ENCODE data around the gene KRTAP9-2.
"Not testable (repeated sequence)": the region's sequence is repeated elsewhere in the genome, so short reads cannot be mapped to it uniquely, and the experiment has no call there.

The KRTAP9-2 gene

GRCh38 chr17:41226598-41227095 is at the start of gene KRTAP9-2:
TSS of gene KRTAP9-2 (plus strand) at chr17:41226648. CDS start at chr17:41226655, 7 bp downstream.
- not testable (repeated sequence) for H3K9ac ChIP-seq (ENCODE audit: low read depth, low read length, poor library complexity, severe bottlenecking); H2AFZ ChIP-seq (ENCODE audit: low read length); H3K4me2 ChIP-seq (ENCODE audit: low read depth, low read length, poor library complexity, severe bottlenecking); H3F3A ChIP-seq (ENCODE audit: low read depth); H3K4me1 ChIP-seq (ENCODE audit: insufficient read depth, low read length, poor library complexity, severe bottlenecking); H3K79me2 ChIP-seq (ENCODE audit: insufficient read depth, low read length); H3K27me3 ChIP-seq (ENCODE audit: insufficient read depth, low read length, poor library complexity, severe bottlenecking); H3K9me3 ChIP-seq (ENCODE audit: insufficient read depth, low read depth, low read length); H3K4me3 ChIP-seq (ENCODE audit: low read length, poor library complexity, severe bottlenecking); H3K9me2 ChIP-seq (replicated peaks; ENCODE audit: low read depth, low read length); H3K36me3 ChIP-seq (ENCODE audit: insufficient read depth, low read length); H4K20me1 ChIP-seq (ENCODE audit: insufficient read depth, low read length, poor library complexity, severe bottlenecking)

- H3K9me3 ChIP-seq (ENCODE audit: insufficient read depth, low read depth, low read length): no peaks in the 10 kb centered on the region
- H3K27me3 ChIP-seq (ENCODE audit: insufficient read depth, low read length, poor library complexity, severe bottlenecking): no peaks in the 10 kb centered on the region
- no peaks in the 10 kb centered on the region for H3K9me2 ChIP-seq (replicated peaks; ENCODE audit: low read depth, low read length)
- H4K20me1 ChIP-seq (ENCODE audit: insufficient read depth, low read length, poor library complexity, severe bottlenecking): no peaks in the 10 kb centered on the region
- H3K9ac ChIP-seq (ENCODE audit: low read depth, low read length, poor library complexity, severe bottlenecking): no peak overlapping the region
- no peak for TF ChIP-seq EZH2phosphoT487 (IDR thresholded peaks at IDR 0.05; ENCODE audit: borderline replicate concordance)
- TF ChIP-seq, protein P1, sequence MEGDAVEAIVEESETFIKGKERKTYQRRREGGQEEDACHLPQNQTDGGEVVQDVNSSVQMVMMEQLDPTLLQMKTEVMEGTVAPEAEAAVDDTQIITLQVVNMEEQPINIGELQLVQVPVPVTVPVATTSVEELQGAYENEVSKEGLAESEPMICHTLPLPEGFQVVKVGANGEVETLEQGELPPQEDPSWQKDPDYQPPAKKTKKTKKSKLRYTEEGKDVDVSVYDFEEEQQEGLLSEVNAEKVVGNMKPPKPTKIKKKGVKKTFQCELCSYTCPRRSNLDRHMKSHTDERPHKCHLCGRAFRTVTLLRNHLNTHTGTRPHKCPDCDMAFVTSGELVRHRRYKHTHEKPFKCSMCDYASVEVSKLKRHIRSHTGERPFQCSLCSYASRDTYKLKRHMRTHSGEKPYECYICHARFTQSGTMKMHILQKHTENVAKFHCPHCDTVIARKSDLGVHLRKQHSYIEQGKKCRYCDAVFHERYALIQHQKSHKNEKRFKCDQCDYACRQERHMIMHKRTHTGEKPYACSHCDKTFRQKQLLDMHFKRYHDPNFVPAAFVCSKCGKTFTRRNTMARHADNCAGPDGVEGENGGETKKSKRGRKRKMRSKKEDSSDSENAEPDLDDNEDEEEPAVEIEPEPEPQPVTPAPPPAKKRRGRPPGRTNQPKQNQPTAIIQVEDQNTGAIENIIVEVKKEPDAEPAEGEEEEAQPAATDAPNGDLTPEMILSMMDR (conservative IDR thresholded peaks at IDR 0.05; ENCODE audit: low read length): no peak
- no peak overlapping the region for H2AFZ ChIP-seq (ENCODE audit: low read length)
- no peaks in the 10 kb centered on the region for H3K36me3 ChIP-seq (ENCODE audit: insufficient read depth, low read length)
- H3F3A ChIP-seq (ENCODE audit: low read depth): no peaks in the 10 kb centered on the region
- H3K4me3 ChIP-seq (ENCODE audit: low read length, poor library complexity, severe bottlenecking): no peak overlapping the region
- no peaks in the 10 kb centered on the region for H3K4me1 ChIP-seq (ENCODE audit: insufficient read depth, low read length, poor library complexity, severe bottlenecking)
- H3K79me2 ChIP-seq (ENCODE audit: insufficient read depth, low read length): no peaks in the 10 kb centered on the region
- no peak overlapping the region for H3K4me2 ChIP-seq (ENCODE audit: low read depth, low read length, poor library complexity, severe bottlenecking)
Observed at GRCh38 chr17:41176744-41177387, 49.6 kb upstream of the KRTAP9-2 start.

DNA sequence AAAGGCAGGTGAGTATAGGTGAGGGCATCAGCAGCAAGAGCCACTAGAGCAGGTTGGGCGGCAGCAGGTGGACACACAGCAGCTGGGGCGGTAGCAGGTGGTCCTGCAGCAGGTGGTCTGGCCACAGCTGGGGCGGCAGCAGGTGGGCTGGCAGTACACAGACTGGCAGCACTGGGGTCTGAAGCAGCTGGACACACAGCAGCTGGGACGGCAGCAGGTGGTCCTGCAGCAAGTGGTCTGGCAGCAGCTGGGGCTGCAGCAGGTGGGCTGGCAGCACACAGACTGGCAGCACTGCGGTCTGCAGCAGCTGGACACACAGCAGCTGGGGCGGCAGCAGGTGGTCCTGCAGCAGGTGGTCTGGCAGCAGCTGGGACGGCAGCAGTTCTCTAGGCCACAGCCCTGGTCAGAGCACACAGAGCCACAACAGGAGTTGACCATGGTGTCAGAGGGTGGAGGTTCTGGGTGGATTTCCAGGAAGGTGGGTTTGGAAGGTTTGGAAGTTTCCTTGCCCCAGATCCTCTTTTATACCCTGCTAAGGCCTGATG is 48.6 kb upstream of the KRTAP9-2 start, which contains the start of gene KRTAP4-2:
TSS of gene KRTAP4-2 (minus strand) at position 495 of the 545 bp plus-strand sequence. CDS start at position 438, 57 bp downstream.
- H4K20me1 ChIP-seq (ENCODE audit: insufficient read depth, low read length, poor library complexity, severe bottlenecking): no peaks in the 10 kb centered on the region
- no peaks in the 10 kb centered on the region for H3K79me2 ChIP-seq (ENCODE audit: insufficient read depth, low read length)
- H3K4me2 ChIP-seq (ENCODE audit: low read depth, low read length, poor library complexity, severe bottlenecking): no peak within 1 kb of the TSS
- TF ChIP-seq, protein P1 (conservative IDR thresholded peaks at IDR 0.05; ENCODE audit: low read length): no peak
- no peak for TF ChIP-seq EZH2phosphoT487 (IDR thresholded peaks at IDR 0.05; ENCODE audit: borderline replicate concordance)
- no peak within 1 kb of the TSS for H3K9ac ChIP-seq (ENCODE audit: low read depth, low read length, poor library complexity, severe bottlenecking)
- H3K36me3 ChIP-seq (ENCODE audit: insufficient read depth, low read length): no peaks in the 10 kb centered on the region
- no peak within 1 kb of the TSS for H3K4me3 ChIP-seq (ENCODE audit: low read length, poor library complexity, severe bottlenecking)
- H3F3A ChIP-seq (ENCODE audit: low read depth): no peaks in the 10 kb centered on the region
- H3K27me3 ChIP-seq (ENCODE audit: insufficient read depth, low read length, poor library complexity, severe bottlenecking): no peaks in the 10 kb centered on the region
- H3K4me1 ChIP-seq (ENCODE audit: insufficient read depth, low read length, poor library complexity, severe bottlenecking): no peaks in the 10 kb centered on the region
- no peaks in the 10 kb centered on the region for H3K9me2 ChIP-seq (replicated peaks; ENCODE audit: low read depth, low read length)
- no peaks in the 10 kb centered on the region for H3K9me3 ChIP-seq (ENCODE audit: insufficient read depth, low read depth, low read length)
- no peak within 1 kb of the TSS; the same call in 1 of the 2 replicates for H2AFZ ChIP-seq (ENCODE audit: low read length)
